HCT116 (cell line): ENCODE results near the gene R3HDM1.

Experiments
- CEBPB ChIP-seq: IDR thresholded peaks from 2 replicates; pipeline ENCODE4 v1.6.1; 2012; ENCODE audit warnings: low read depth
- CTCF ChIP-seq, 3 experiments: fragments of 200-600 bp in 1 of 3; sonication (generic) in 1 of 3; IDR thresholded peaks in 2 of 3; conservative IDR thresholded peaks in 1 of 3; 2 replicates each; pipeline ENCODE4 v1.5.1; 2012 to 2017; ENCODE audit warnings: low read depth in 2 of 3, low read length in 2 of 3, antibody characterized with exemption in 1 of 3, borderline replicate concordance in 1 of 3, control low read depth in 1 of 3, mild to moderate bottlenecking in 1 of 3, mixed read lengths in 1 of 3, mixed run types in 1 of 3, moderate library complexity in 1 of 3; ENCODE audit not compliant: insufficient read depth in 1 of 3
- ELF1 ChIP-seq: IDR thresholded peaks from 2 replicates; pipeline ENCODE4 v1.6.1; 2012; ENCODE audit warnings: low read depth, borderline replicate concordance
- EZH2 ChIP-seq: fragments of 200-600 bp; sonication (generic); IDR thresholded peaks from 2 replicates; pipeline ENCODE4 v1.6.1; 2017; ENCODE audit warnings: antibody characterized with exemption, mixed run types
- EZH2phosphoT487 ChIP-seq: fragments of 200-600 bp; IDR thresholded peaks from 2 replicates; pipeline ENCODE4 v1.6.1; 2018; ENCODE audit warnings: antibody characterized with exemption, borderline replicate concordance
- MAX ChIP-seq: IDR thresholded peaks from 2 replicates; pipeline ENCODE4 v1.6.1; 2012
- POLR2A ChIP-seq: IDR thresholded peaks from 2 replicates; pipeline ENCODE4 v1.7.0; 2011; ENCODE audit warnings: borderline replicate concordance; ENCODE audit not compliant: insufficient read depth, insufficient read length; ENCODE audit errors: extremely low read depth
- POLR2AphosphoS5 ChIP-seq: IDR thresholded peaks from 2 replicates; pipeline ENCODE4 v1.6.1; 2011; ENCODE audit warnings: mild to moderate bottlenecking, low read depth, low read length, moderate library complexity
- RAD21 ChIP-seq: IDR thresholded peaks from 2 replicates; pipeline ENCODE4 v1.6.1; 2012; ENCODE audit warnings: low read depth, mild to moderate bottlenecking
- REST ChIP-seq: IDR thresholded peaks from 2 replicates; pipeline ENCODE4 v1.6.1; 2012; ENCODE audit warnings: low read depth
- SIN3A ChIP-seq: IDR thresholded peaks from 2 replicates; pipeline ENCODE4 v1.6.1; 2012; ENCODE audit warnings: low read depth
- SP1 ChIP-seq: IDR thresholded peaks from 2 replicates; pipeline ENCODE4 v1.6.1; 2012; ENCODE audit warnings: low read depth
- TCF7L2 ChIP-seq: IDR thresholded peaks from 2 replicates; pipeline ENCODE4 v1.7.0; 2011; ENCODE audit warnings: borderline replicate concordance, inconsistent platforms; ENCODE audit not compliant: insufficient read depth, insufficient read length; ENCODE audit errors: extremely low read depth

- TF ChIP-seq TCF7L2: no peak
- TF ChIP-seq CTCF (IDR thresholded peaks at IDR 0.05 in 2 of 3, conservative IDR thresholded peaks at IDR 0.05 in 1 of 3; ENCODE audit: borderline replicate concordance in 1 of 3, insufficient read depth in 1 of 3, low read depth in 2 of 3, low read length in 2 of 3): no peak
- no peak for TF ChIP-seq MAX
- TF ChIP-seq SIN3A: no peak
- TF ChIP-seq EZH2phosphoT487: no peak
- no peak for TF ChIP-seq POLR2A
- TF ChIP-seq SP1: no peak
- no peak for TF ChIP-seq EZH2
- TF ChIP-seq POLR2AphosphoS5: no peak
- no peak for TF ChIP-seq CEBPB
- no peak for TF ChIP-seq ELF1
- TF ChIP-seq RAD21: no peak
- TF ChIP-seq REST: no peak
These were observed 158.4 kb downstream of the R3HDM1 start for GRCh38 chr2:135689679-135690078.
